ENCODE results near the gene SPTBN1.

GRCh38 chr2:54438271-54438670, 17.9 kb upstream of the SPTBN1 start:
- TF ChIP-seq, protein P1, sequence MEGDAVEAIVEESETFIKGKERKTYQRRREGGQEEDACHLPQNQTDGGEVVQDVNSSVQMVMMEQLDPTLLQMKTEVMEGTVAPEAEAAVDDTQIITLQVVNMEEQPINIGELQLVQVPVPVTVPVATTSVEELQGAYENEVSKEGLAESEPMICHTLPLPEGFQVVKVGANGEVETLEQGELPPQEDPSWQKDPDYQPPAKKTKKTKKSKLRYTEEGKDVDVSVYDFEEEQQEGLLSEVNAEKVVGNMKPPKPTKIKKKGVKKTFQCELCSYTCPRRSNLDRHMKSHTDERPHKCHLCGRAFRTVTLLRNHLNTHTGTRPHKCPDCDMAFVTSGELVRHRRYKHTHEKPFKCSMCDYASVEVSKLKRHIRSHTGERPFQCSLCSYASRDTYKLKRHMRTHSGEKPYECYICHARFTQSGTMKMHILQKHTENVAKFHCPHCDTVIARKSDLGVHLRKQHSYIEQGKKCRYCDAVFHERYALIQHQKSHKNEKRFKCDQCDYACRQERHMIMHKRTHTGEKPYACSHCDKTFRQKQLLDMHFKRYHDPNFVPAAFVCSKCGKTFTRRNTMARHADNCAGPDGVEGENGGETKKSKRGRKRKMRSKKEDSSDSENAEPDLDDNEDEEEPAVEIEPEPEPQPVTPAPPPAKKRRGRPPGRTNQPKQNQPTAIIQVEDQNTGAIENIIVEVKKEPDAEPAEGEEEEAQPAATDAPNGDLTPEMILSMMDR (IDR thresholded peaks at IDR 0.05): no peak
- TF ChIP-seq POLR2A (IDR thresholded peaks at IDR 0.05): no peak
